WI38 (cell line): ENCODE data around the gene ZIC4.

Experiments
- H3K4me3 ChIP-seq: 2 replicates; pipeline ENCODE4 v1.5.1; 2011; ENCODE audit warnings: low read depth, mild to moderate bottlenecking, control low read depth, low read length
- CTCF ChIP-seq: IDR thresholded peaks from 2 replicates; pipeline ENCODE4 v1.5.1; 2012; ENCODE audit warnings: low read depth, mild to moderate bottlenecking, control low read depth, low read length

Gene ZIC4

GRCh38 chr3:147406028-147406931, at the start of gene ZIC4:
TSS of gene ZIC4 (minus strand) at chr3:147406543. CDS start at chr3:147402797, 3,746 bp downstream.
- H3K4me3 ChIP-seq = no peak within 1 kb of the TSS
- TF ChIP-seq CTCF = no peak

GRCh38 chr3:147449669-147450068, 43.3 kb upstream of the ZIC4 start:
- TF ChIP-seq CTCF = no peak

GRCh38 chr3:147447224-147447623, 40.9 kb upstream of the ZIC4 start:
- no peak overlapping the region for H3K4me3 ChIP-seq
- no peak for TF ChIP-seq CTCF

More at GRCh38 chr3:147449669-147450068, 43.3 kb upstream of the ZIC4 start:
- no peak overlapping the region for H3K4me3 ChIP-seq

GRCh38 chr3:147431751-147432150, 25.4 kb upstream of the ZIC4 start:
- TF ChIP-seq CTCF = no peak
- no peak overlapping the region for H3K4me3 ChIP-seq

- no peak overlapping the region for H3K4me3 ChIP-seq
- no peak for TF ChIP-seq CTCF
These were observed 22.4 kb upstream of the ZIC4 start for GRCh38 chr3:147428754-147429153.

GRCh38 chr3:147428326-147428725, 22.0 kb upstream of the ZIC4 start:
- H3K4me3 ChIP-seq = no peak overlapping the region
- TF ChIP-seq CTCF = no peak

GRCh38 chr3:147427746-147428145, 21.4 kb upstream of the ZIC4 start:
- H3K4me3 ChIP-seq = no peak overlapping the region

More at GRCh38 chr3:147427746-147428145, 21.4 kb upstream of the ZIC4 start:
- TF ChIP-seq CTCF = no peak
